Activated CD4-positive, alpha-beta T cell treated with anti-CD3 and anti-CD28 coated beads, Interleukin-2, amount 50 U/mL, for 4 hours (primary cell): Measurements from ENCODE around the gene LRRC34.

Experiments used
- DNase-seq, 2 experiments: peaks; one replicate each; pipeline ENCODE4 v3.0.0-alpha.2; 2020

LRRC34 gene

DNA sequence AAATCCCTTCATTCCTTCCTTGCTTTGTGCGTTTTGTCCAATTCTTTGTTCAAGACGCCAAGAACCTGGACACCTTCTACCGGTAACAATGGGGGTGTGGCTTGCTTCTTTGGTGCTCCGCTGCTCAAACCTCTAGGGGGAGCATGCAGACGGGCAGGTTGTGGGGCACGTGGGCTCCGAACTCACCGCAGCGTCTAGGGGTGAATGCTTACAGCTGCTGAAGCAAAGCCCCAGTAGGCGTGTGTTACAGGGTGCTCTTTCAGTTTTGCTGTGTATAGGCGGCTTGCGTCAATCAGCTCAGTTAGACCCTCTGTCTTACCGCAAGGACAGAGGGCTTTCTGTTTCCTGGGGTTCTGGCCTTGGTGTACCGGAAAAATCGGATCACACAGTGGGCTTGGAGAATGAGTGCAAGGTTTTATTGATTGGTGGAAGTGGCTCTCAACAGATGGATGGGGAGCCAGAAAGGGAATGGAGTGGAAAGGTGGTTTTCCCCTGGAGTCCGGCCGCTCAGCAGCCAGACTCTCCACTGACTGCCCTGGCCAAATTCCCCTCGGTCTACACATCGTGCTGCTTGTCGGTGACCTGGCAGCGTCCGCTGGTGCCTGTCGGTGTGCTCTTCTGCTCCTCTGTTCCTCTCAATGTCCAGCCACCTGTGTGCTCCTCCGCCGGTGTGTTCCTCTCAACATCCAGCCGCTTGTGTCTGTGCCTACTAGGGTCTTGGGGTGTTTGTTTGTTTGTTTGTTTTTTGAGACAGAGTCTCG is 1.2 kb upstream of the LRRC34 start:
- DNase-seq: peak; percentile 63 to 71

DNA sequence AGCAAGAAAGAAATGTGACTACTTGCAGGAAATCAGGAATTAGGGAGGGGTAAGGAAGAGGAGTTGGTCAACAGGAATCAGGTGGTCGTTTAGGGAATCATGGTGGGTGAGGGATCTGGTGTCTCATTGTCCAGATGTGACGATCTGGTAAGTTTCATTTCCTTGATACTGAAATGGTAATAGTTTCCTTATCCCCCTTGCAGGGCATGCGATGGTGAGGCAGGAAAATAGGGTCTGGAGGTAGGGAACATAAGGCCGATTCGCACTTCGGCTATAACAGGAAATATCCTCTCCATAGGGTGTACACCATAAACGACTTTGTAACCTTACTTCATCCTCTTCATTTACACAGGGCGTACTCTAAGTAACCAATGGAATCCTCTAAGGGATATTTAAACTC is 574 bp upstream of the LRRC34 start:
- DNase-seq: no peak

DNA sequence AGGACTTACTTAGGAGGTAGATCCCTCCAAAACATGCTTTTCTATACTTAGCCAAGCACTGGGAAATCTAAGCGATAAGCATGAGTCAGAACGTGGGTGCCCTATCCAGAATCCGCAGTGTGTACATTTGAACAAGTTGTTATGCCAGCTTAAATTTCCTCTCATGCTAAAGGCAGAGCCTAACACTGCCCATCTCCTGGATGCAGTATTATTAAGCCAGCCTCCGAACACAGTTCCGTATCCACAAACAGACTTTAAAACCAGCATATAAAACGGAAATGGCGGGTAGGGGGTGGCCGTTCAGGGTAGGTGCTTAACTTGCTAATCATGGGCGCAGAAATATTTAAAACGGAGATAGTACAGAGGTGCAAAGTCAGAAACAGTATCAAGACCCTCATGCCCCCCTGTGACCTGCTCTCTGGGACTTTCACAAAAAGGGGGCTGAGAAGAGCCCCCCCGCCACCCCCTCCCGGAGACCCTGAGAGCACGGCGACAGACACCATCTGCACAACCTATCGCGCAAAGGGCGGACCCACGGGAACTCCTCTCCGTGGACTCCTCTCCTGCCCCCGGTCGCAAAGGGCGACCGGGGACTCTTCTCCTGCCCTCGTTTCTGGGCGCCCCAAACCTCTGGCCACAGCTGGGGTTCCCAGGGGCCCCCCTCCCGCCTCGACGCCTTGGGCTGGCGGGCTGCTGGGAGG is 923 bp downstream of the LRRC34 start:
- DNase-seq: peak in 1 of 2 experiments; percentile 2

DNA sequence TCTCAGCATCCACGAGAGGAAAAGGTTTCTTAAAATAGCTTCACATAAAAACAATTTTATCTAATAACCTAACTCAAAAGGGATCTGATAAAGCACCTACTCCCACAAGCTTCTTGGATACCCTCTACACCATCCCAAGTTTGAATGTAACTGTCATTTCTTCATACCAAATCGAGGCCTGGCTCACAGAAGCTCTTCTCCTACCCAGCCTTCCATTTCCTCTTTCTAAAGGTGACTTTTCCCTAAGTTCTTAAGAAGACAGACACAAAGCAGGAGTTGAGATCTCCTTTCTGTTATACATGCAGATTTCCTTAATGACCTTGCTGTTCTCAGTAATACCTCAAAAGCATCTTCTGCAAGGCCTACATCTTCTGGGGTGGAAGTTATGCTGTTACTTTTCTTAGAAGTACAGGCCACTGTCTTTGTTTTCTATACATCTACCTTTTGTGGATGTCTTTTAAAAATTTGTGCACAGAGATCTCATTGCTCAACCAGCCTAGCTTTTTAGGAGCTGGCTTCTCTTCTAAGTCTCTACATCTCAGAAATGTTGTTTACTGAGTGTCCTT is 3.4 kb downstream of the LRRC34 start:
- no peak for DNase-seq

DNA sequence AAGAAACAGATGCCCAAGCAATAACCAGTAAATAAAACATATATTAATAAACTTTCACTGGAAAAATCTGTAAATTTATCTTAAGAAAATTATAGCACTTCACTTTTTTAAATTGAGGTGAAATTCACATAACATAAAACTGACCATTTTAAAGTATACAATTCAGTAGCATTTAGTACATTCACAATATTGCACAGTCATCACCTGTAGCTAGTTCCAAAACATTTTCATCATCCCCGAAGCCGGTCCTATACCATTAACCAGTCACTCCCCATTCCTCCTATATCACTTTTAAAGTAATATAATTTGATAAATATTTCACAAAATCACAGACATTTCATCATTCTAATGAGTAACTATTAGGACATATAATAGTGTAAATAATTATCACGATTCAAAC is 8.0 kb downstream of the LRRC34 start:
- DNase-seq: no peak

DNA sequence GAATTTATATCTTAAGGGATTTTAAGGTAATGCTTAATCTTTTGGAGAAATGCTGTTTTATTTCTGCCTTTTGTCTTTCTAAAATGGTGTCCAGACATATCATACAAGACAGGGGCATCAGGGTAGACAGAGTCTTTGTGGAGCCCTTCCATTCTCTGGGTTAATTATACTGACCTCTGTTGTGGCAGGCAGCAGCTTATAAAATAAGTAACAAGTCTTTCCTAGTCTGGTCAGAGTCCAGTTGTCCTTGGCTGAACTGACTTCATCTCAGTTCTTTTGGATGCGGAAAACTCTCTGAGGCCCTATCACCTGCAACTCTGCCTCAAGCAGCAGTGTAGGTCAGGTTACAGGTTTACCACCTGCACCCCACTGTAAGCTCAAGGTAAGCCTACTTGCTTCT is 20.3 kb downstream of the LRRC34 start:
- DNase-seq: no peak

DNA sequence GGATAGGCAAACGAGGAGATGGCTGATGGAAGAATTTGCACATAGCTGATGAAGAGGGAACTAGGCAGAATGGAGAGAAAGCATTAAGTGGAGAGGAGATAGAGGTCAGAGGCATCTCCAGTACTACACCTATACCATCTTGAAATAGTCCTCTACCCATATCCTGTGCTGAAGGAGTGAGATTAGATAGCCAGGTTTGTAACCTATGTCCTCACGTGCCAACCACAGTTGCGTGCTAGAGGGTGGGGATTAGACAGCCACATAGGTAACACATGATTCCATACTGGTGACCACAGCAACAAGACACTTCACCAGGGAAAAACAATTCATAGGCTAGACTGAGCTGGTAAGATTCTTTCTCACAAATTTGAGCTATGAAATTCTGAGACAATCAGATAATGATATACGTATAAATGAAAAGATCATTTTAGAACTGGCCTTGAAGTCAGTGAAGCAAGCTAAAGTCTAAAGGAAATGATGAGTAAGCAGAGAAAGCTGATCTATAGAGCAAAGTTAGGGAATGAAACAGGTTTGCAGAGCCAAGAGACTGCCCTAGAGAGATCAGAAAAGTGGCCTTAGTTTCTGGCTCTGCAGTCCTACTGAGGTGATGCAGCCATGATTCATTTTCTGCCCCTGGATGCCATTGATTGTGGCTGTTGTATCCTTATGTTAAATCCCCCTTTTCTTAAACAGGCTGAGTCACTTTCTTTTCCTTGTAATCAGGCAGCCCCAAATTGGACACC is 21.8 kb downstream of the LRRC34 start:
- no peak for DNase-seq

DNA sequence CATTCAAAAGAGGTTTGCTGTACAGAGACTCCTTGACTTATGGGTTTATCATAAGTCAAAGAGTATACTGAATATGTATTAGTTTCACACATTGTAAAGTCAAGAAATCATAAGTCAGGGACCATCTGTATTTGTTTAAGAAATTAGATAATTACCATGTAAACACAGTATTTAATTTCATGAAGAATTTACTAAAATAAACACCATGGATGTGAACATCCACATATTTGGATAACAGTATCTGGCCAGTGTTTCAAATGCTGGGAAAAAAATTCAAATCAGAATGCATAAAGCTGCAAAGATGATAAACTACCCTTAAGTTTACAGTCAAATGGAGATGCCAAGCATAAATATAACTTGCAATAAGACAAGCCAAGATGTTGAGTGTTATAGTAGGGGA is 22.5 kb downstream of the LRRC34 start:
- no peak for DNase-seq

DNA sequence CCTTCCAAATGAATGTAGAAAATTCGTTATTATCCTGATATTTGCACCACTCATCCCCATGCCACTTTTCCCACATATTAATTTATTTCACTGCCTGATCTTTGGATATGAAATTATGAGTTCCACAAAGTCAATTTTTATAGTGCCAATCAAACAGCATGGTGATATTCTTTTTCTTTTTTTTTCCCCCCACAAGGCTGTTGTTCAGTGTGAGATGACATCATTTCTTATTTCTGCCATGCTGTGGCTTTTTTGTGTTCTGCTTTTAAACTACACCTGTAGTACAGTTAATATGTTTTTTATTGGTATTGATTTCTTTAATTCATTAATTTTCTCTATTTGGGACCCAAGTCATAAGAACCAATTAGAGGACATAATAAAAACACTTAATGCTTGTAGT is 24.9 kb downstream of the LRRC34 start:
- no peak for DNase-seq

DNA sequence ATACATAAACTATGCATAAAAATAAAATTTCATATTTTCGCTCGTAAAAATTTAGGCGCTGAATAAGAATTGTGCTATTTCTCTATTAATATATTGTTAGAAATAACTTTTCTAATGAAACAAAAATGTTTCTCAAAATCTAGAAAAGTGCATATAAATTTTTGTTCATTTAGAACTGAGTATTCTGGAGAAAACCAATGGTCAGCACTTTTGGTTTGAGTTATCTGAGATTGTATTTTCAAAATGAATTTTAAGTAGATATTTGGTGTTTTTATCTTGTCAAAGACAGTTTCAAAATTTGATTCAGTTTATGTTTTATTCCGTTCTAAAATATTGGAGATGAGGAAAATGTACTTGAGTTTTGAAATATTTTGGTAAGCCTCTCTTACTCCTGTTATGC is 25.6 kb downstream of the LRRC34 start:
- DNase-seq: no peak

DNA sequence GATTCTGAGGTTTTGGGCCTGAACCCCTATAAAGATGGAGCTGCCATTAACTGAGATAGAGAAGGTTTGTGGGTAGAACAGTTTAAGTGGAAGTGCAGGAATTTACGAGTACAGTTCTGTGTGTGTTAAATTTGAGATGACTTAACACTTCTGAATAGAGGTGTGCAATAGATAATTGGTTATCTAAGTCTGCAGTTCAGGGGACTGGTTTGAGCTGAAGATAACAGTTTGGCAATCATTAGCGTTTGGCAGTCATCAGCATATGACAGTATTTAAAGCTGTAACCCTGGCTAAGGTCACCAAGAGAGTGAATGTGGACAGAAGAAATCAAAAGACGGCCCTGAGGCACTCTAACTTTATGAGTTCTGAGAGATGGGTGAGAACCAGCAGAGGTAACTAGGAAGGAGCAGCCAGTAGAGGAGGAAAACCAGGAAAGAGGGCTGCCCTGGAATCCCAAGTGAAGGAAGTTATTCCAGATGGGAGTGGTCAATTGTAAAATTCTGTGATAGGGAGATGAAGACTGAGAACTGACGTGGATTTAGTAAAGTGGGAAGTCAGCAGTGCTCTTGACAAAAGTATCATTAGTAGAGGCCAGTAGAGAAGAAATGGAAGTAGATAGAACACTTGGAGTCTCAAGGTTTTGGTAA is 31.4 kb downstream of the LRRC34 start:
- no peak for DNase-seq

DNA sequence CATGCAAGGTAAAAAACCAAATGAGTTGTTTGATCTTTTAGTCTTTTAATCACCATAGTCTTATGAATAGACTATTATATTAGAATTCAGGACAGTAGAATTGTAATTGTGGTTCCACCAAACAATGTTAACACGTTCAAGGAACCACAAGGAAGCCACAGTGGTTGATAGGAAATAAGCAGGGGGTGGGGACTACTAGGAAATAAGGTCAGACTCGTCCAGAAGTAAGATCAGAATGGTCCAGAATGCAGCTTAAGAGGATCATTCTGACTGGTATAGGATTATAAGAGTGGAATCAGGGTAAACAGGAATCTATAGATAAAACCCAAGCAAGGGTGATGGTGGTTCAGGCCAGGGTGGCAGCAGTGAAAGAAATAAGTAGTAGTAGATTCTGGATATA is 32.0 kb downstream of the LRRC34 start:
- DNase-seq: no peak

DNA sequence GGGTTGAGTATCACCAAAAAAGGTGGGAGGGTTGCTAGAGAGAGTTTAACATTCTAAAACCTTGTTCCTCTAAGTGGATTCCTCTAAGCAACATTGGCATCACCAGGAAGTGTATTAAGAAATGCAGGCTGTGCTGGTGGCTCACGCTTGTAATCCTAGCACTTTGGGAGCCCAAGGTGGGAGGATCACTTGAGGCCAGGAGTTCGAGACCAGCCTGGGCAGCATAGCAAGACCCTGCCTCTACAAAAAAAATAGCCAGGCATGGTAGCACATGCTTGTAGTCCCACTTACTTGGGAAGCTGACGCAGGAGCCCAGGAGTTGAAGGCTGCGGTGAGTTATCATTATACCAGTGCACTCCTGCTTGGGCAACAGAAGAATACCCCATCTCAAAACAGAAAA is 34.9 kb downstream of the LRRC34 start:
- DNase-seq: no peak

DNA sequence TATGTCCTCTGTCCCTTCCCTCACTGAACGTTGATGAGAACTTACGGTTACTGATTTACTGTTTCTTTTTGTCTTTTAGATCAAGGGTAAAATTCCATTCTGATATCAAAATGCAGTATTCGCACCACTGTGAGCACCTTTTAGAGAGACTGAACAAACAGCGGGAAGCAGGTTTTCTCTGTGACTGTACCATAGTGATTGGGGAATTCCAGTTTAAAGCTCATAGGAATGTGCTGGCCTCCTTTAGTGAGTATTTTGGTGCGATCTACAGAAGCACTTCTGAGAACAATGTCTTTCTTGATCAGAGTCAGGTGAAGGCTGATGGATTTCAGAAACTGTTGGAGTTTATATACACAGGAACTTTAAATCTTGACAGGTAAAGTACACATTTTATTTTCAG is 38.5 kb downstream of the LRRC34 start:
- DNase-seq: no peak

DNA sequence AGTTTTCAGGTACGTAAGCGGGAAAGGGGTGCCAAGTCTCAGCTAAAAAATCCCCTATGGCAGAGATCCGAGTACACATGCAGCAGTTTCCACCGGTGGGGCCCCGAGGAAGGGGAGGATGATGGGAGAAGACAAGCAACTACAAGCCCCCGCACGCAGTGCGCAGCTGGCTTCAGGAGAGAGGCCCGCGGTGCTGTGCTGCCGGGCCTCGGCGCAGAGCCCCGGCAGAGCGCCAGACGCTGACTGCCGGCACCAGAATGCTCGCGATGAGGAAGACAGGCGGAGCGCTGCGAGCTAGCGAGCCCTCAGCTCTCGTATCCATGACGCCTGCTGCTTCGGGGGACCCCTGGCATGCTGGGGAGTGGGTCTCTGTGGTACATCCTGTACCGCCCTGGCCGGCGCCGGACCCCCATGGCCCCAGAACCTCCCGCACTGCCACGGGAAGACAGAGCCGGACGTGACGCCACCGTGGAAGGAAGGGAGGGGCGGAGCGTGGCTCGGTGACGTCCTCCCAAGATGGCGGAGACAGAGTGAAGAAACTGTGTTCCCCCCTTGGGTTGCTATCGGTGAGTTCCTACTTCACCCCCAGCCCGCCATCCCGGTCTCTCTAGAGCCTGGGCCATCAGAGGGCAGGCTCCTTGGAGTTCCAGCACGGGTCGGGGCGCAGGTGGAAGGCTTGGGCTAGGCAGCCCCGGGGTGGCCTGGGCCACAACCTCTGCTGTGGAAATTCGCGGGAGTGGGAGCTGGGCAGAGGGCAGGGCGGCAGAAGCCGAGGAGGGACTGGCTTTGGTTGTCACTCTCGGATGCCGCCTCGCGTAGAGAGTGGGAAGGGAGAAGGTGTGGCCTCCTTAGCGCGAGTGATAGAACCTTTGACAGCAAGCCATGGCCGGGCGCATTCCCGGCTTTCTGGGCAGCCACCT is 39.5 kb downstream of the LRRC34 start, which contains the start of gene MYNN:
MYNN (plus strand) TSS at position 500 of the 920 bp plus-strand sequence. CDS start 900 bp downstream, outside the sequence.
- DNase-seq: peak; percentile 90 to 91

DNA sequence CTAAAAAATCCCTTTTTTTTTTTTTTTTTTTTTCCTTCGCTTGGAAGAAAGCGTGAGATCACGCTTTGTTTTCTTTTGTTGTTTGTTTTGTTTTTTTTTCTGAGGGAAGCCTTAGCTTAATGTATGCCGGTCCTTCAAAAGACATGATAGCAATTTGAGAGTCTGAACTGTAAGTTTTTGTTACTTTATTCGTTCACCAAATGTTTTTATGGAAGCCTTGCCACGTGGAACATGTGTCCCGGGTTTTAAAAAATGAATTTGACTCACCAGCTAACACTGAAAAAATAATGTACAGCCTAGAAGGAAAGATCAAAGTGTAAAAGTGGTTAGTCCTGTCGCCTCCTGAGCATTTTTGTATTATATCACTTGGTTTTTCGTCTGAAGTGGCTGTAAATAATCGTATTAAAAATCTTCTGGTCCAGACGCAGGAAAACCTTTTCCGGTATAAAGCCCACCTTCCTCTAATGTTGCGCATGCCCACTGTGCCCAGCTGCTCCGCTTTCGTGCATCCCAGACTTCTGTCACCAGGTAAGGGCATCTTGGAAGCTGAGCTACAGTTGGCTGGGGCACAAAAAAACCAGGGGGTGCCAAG is 40.3 kb downstream of the LRRC34 start:
- DNase-seq: no peak

DNA sequence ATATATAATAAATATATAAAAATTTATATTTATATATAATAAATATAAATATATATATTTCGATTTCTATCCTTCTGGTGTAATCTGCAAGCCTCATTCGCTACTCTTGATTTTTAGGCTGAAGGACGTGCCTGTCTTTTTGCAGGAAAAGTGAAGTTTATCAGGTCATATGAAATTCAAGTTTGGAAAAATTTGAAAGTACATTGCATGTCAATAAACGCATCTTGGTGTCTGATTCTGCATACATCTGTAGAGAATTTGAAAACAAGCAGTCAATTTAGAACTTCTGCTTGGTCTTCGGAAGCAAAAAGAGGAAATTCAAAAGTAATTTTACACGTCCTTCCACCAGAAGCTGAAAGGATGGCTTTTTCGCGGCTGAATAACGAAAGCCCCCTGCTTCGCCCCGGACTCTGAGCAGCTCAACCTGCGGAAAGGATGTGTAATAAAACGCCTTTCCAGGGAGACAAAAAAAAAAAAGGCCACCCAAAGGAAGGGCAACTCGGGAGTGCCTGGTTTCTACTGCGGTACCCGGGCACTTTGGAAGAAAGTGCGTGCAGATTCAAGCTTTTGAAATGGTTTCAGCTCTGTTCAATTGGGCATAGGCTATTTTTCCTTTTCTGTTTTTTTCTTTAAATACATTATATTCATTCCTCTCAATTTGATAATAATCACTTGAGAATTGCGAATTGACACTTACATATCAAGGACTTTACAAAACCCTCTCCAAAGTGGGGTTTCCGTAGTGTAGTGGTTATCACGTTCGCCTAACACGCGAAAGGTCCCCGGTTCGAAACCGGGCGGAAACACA is 41.0 kb downstream of the LRRC34 start:
- DNase-seq: peak; percentile 38 to 45

DNA sequence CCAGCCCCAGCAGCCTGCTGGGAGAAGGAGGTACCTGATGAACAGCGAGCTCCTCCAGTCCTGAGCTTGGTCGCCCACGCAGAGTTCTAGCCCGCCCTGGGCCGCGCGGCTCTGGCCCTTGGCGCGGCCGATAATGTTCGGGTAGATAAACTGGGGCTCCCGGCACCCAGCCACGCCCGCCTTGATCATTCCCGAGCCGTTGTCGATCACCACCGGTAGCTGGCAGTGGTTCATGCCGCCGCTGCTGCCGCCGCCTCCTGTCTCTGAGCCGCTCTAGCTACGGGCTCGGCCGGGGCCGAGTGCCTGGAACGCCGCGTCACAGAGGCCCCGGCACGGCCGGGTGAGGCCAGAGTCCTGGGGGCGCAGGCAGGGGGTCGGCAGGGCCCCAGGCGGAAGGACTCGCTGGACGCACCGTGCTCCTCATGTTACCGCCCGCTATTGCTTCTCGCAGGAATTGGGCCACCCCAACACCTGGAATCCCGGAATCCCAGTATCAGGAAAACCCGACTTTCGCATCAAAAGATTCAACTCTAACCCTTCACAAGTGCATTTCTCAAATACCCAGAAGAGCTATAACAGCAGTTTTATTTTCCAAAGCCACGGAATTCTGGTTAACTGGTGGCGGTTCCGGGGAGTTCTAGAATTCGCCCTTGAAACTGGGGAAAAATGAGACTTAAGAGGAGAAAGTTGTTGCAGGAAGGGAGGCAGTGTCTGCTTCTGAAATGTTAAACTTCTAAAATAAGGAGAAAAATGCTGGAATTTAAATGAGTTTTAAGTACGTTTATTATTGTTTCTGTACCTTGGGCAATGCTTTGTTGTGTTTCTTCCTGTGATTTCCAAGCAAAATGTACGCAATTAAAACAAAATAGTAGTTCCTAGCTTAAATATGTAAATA is 43.2 kb downstream of the LRRC34 start, which contains the start of gene ACTRT3:
ACTRT3 (minus strand) TSS at position 275 of the 895 bp plus-strand sequence; CDS start at position 234, 41 bp downstream.
- DNase-seq: peak; percentile 52 to 54
